Measurements from ENCODE around the gene PIGQ. TPM values are rescaled to one million over a fixed set of nuclear protein-coding genes. Genes with fewer than 3 reads are reported as not detected.

The PIGQ gene
- polyA plus RNA-seq, 1 of the 3 experiments (the other 2 are of a cell fraction) = 38.7 TPM

Small RNAs within 50 kb of the gene (small RNA-seq; reads per million reads assigned to genes)
- gene MIR3176 (0 to 1.5 (median 0.39) reads per million in 7 experiments), gene MIR5587 (0 to 7.5 (median 1.1) reads per million in 7 experiments), gene Z98883.1 (0 to 0.21 (median 0) reads per million in 7 experiments)

Other genes starting within 250 kb of the PIGQ start
- 12.5 and 19.9 TPM in 2 replicates for gene AXIN1, start 217.2 kb upstream of the PIGQ start, polyA plus RNA-seq (2012; rRNA removed)
- gene MRPL28, start 199.4 kb upstream of the PIGQ start, polyA plus RNA-seq (2012; rRNA removed) = 266 and 320 TPM in 2 replicates
- 133 and 166 TPM in 2 replicates for gene PGAP6, start 188.0 kb upstream of the PIGQ start, polyA plus RNA-seq (2012; rRNA removed)
- 417 and 509 TPM in 2 replicates for gene NME4, start 172.8 kb upstream of the PIGQ start, polyA plus RNA-seq (2012; rRNA removed)
- gene DECR2, start 168.1 kb upstream of the PIGQ start, polyA plus RNA-seq (2012; rRNA removed) = 53.0 and 56.6 TPM in 2 replicates
- 20.5 and 24.8 TPM in 2 replicates for gene RAB11FIP3, start 144.3 kb upstream of the PIGQ start, polyA plus RNA-seq (2012; rRNA removed)
- 19.5 and 22.9 TPM in 2 replicates for gene CAPN15, start 42.3 kb upstream of the PIGQ start, polyA plus RNA-seq (2012; rRNA removed)
- not detected in 2 replicates for gene PRR35, start 9.6 kb upstream of the PIGQ start, polyA plus RNA-seq (2012; rRNA removed)
- gene NHLRC4, start 3.0 kb upstream of the PIGQ start, polyA plus RNA-seq (2012; rRNA removed) = 0.69 and 0.70 TPM in 2 replicates
- 12.1 and 13.0 TPM in 2 replicates for gene RAB40C, start 20.1 kb downstream of the PIGQ start, polyA plus RNA-seq (2012; rRNA removed)
- 0.10 and 0.16 TPM in 2 replicates for gene WFIKKN1, start 61.0 kb downstream of the PIGQ start, polyA plus RNA-seq (2012; rRNA removed)
- gene METTL26, start 66.3 kb downstream of the PIGQ start, polyA plus RNA-seq (2012; rRNA removed) = 158 and 167 TPM in 2 replicates
- gene MCRIP2, start 71.9 kb downstream of the PIGQ start, polyA plus RNA-seq (2012; rRNA removed) = 34.0 and 36.9 TPM in 2 replicates
- gene WDR90, start 79.4 kb downstream of the PIGQ start, polyA plus RNA-seq (2012; rRNA removed) = 30.5 and 32.0 TPM in 2 replicates
- 229 and 255 TPM in 2 replicates for gene RHOT2, start 98.2 kb downstream of the PIGQ start, polyA plus RNA-seq (2012; rRNA removed)
- gene RHBDL1, start 105.7 kb downstream of the PIGQ start, polyA plus RNA-seq (2012; rRNA removed) = 4.1 and 6.8 TPM in 2 replicates
- 268 and 323 TPM in 2 replicates for gene STUB1, start 110.4 kb downstream of the PIGQ start, polyA plus RNA-seq (2012; rRNA removed)
- 49.2 and 67.0 TPM in 2 replicates for gene JMJD8, start 114.4 kb downstream of the PIGQ start, polyA plus RNA-seq (2012; rRNA removed)
- 5.0 and 6.4 TPM in 2 replicates for gene WDR24, start 120.4 kb downstream of the PIGQ start, polyA plus RNA-seq (2012; rRNA removed)
- gene FBXL16, start 135.8 kb downstream of the PIGQ start, polyA plus RNA-seq (2012; rRNA removed) = 17.7 and 19.8 TPM in 2 replicates
- gene METRN, start 145.2 kb downstream of the PIGQ start, polyA plus RNA-seq (2012; rRNA removed) = 52.4 and 59.7 TPM in 2 replicates
- gene ANTKMT, start 151.2 kb downstream of the PIGQ start, polyA plus RNA-seq (2012; rRNA removed) = 49.5 and 57.4 TPM in 2 replicates
- gene CCDC78, start 156.5 kb downstream of the PIGQ start, polyA plus RNA-seq (2012; rRNA removed) = 15.4 and 18.8 TPM in 2 replicates
- gene HAGHL, start 157.1 kb downstream of the PIGQ start, polyA plus RNA-seq (2012; rRNA removed) = 60.6 and 65.5 TPM in 2 replicates
- gene CIAO3, start 171.0 kb downstream of the PIGQ start, polyA plus RNA-seq (2012; rRNA removed) = 14.4 TPM in 2 replicates
- 0.02 and 0.19 TPM in 2 replicates for gene MSLN, start 190.8 kb downstream of the PIGQ start, polyA plus RNA-seq (2012; rRNA removed)
- gene RPUSD1, start 218.4 kb downstream of the PIGQ start, polyA plus RNA-seq (2012; rRNA removed) = 27.7 and 29.9 TPM in 2 replicates
- 17.7 and 18.0 TPM in 2 replicates for gene CHTF18, start 218.7 kb downstream of the PIGQ start, polyA plus RNA-seq (2012; rRNA removed)
- gene GNG13, start 230.8 kb downstream of the PIGQ start, polyA plus RNA-seq (2012; rRNA removed) = not detected in 2 replicates